Measurements from ENCODE around the gene KLHDC10. TPM values are rescaled to one million over a fixed set of nuclear protein-coding genes. Genes with fewer than 3 reads are reported as not detected.

Gene KLHDC10
- total RNA-seq, 1 experiment from 2014 or later = 21.6 TPM

Other genes starting within 250 kb of the KLHDC10 start
- gene UBE2H, start 117.6 kb upstream of the KLHDC10 start, total RNA-seq (2014; rRNA removed) = 62.5 and 102 TPM in 2 replicates
- gene ZC3HC1, start 19.2 kb upstream of the KLHDC10 start, total RNA-seq (2014; rRNA removed) = 12.8 and 17.9 TPM in 2 replicates
- 17.7 and 23.2 TPM in 2 replicates for gene TMEM209, start 134.9 kb downstream of the KLHDC10 start, total RNA-seq (2014; rRNA removed)
- gene SSMEM1, start 137.3 kb downstream of the KLHDC10 start, total RNA-seq (2014; rRNA removed) = not detected in 2 replicates
- gene CPA2, start 196.3 kb downstream of the KLHDC10 start, total RNA-seq (2014; rRNA removed) = not detected in 2 replicates
- 10.1 and 22.1 TPM in 2 replicates for gene CPA4, start 222.6 kb downstream of the KLHDC10 start, total RNA-seq (2014; rRNA removed)